ENCODE data around the gene ZBTB22.

Gene ZBTB22

DNA sequence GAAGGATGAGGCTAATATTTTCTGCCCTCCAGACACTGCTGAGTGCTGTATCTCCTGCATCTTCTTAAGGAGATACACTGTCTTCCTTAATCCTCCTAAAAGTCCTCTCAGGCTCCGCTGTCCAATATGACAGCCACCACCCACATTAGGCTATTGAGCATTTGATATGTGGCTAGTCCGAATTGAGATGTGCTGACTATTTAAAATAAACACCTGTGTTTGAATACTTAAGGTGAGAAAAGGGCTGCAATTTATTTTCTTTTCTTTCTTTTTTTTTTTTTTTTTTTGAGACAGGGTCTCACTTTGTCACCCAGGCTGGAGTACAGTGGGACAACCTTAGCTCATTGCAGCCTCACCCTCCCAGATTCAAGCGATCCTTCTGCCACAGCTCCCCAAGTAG, 15.7 kb downstream of the ZBTB22 start:
- no peaks in the 10 kb centered on the region for H3K9me3 ChIP-seq (ENCODE audit: control insufficient read depth, low read length)
- H2BK15ac ChIP-seq (ENCODE audit: low read depth, poor library complexity, severe bottlenecking): no peak overlapping the region
- peak overlapping the region; percentile 22 for H3K9ac ChIP-seq (ENCODE audit: low read length)
- H3K23ac ChIP-seq (ENCODE audit: low read length in 2 of 2): no peak overlapping the region
- H3K14ac ChIP-seq (ENCODE audit: low read length in 2 of 2): no peak overlapping the region
- H3K27me3 ChIP-seq (ENCODE audit: control insufficient read depth in 1 of 2, insufficient read depth in 1 of 2, low read length in 2 of 2): no peaks in the 10 kb centered on the region
- no peak for DNase-seq
- H2BK5ac ChIP-seq (ENCODE audit: low read depth, low read length, poor library complexity, severe bottlenecking): no peak overlapping the region
- H2BK12ac ChIP-seq (ENCODE audit: low read length in 2 of 2): no peak overlapping the region
- no peak overlapping the region for H4K8ac ChIP-seq (ENCODE audit: low read length)
- H3K4me1 ChIP-seq (ENCODE audit: control insufficient read depth, insufficient read depth, low read depth, low read length): peaks cover 16% of the 10 kb centered on the region
- WGBS: 100% methylated on average over 1 of the region's 3 CpGs
- H2BK120ac ChIP-seq (ENCODE audit: low read depth, low read length): no peak overlapping the region
- no peak overlapping the region for H3K4ac ChIP-seq (ENCODE audit: low read depth in 1 of 2, low read length in 2 of 2)
- H3K4me2 ChIP-seq (ENCODE audit: low read length, poor library complexity, severe bottlenecking): no peak overlapping the region
- no peak overlapping the region for H2AFZ ChIP-seq (ENCODE audit: low read depth, low read length)
- no peak overlapping the region for H3K4me3 ChIP-seq (ENCODE audit: insufficient read depth in 1 of 2, low read depth in 1 of 2, low read length in 2 of 2)
- H3K36me3 ChIP-seq (ENCODE audit: control insufficient read depth in 1 of 2, insufficient read depth in 2 of 2, low read depth in 1 of 2, low read length in 2 of 2): peaks cover 26 to 46% of the 10 kb centered on the region in 2 experiments
- H3K18ac ChIP-seq (ENCODE audit: low read depth in 1 of 2, low read length in 2 of 2): no peak overlapping the region
- H2AK5ac ChIP-seq (ENCODE audit: low read length, severe bottlenecking): no peak overlapping the region
- peaks cover 29% of the 10 kb centered on the region for H3K79me1 ChIP-seq (replicated peaks; ENCODE audit: low read length, poor library complexity, severe bottlenecking)
- no peak overlapping the region for H4K91ac ChIP-seq (ENCODE audit: low read length)
- H3K27ac ChIP-seq (ENCODE audit: low read length, poor library complexity, severe bottlenecking): no peak overlapping the region

DNA sequence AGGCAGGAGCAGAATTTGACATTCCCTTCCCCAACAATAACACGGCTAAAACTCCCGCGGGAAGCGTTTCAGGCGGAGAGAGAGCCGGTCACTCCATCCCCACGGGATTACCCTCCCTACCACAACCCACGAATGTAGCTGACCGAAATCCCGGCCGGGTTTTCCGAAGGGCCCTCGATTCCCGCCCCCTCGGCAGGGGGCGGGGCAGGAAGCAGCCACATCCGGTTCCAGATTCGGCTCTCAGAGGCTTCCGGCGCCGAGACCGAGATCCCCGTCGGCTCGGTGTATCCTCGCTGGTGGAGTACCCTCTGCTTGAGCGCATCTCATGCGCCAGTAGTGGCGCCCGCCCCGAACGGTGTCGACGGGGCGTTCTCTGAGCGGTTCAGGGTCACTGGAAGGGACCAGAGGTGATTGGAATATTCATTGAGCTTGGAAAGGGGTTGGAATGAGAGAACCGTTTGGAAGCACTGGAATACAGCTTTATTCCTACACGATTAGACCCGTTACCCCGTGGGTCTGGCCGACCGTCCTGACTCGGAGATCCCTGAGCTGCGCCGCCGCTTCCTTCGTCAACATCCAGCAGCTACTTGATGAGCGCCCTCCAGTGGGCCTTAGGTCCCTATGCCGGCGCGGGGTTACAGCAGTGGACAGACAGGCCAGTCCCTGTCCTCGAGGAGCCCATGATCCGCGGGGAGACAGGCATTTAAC, 18.2 kb downstream of the ZBTB22 start:
- Histone ChIP-seq H3K4me3 (ENCODE audit: insufficient read depth in 1 of 2, low read depth in 1 of 2, low read length in 2 of 2) (peak overlapping the region; percentile 89 to 90), H4K8ac (ENCODE audit: low read length) (peak overlapping the region; percentile 95), H3K4me2 (ENCODE audit: low read length, poor library complexity, severe bottlenecking) (peak overlapping the region; percentile 74), H3K9ac (ENCODE audit: low read length) (peak overlapping the region; percentile 99), H3K27me3 (ENCODE audit: control insufficient read depth in 1 of 2, insufficient read depth in 1 of 2, low read length in 2 of 2) (no peaks in the 10 kb centered on the region), H3K18ac (ENCODE audit: low read depth in 1 of 2, low read length in 2 of 2) (peak overlapping the region; percentile 91 to 98), H3K27ac (ENCODE audit: low read length, poor library complexity, severe bottlenecking) (peak overlapping the region; percentile 99), H3K23ac (ENCODE audit: low read length in 2 of 2) (peak overlapping the region; percentile 51 to 99), H3K9me3 (ENCODE audit: control insufficient read depth, low read length) (no peaks in the 10 kb centered on the region), H2BK12ac (ENCODE audit: low read length in 2 of 2) (peak overlapping the region; percentile 32 to 38), H2BK5ac (ENCODE audit: low read depth, low read length, poor library complexity, severe bottlenecking) (peak overlapping the region; percentile 84), H2BK15ac (ENCODE audit: low read depth, poor library complexity, severe bottlenecking) (peak overlapping the region; percentile 96), H4K91ac (ENCODE audit: low read length) (peak overlapping the region; percentile 91), H3K36me3 (ENCODE audit: control insufficient read depth in 1 of 2, insufficient read depth in 2 of 2, low read depth in 1 of 2, low read length in 2 of 2) (peaks cover 32 to 45% of the 10 kb centered on the region in 2 experiments), H2AK5ac (ENCODE audit: low read length, severe bottlenecking) (peak overlapping the region; percentile 85), H3K79me1 (replicated peaks; ENCODE audit: low read length, poor library complexity, severe bottlenecking) (peaks cover 34% of the 10 kb centered on the region), H3K4ac (ENCODE audit: low read depth in 1 of 2, low read length in 2 of 2) (peak overlapping the region; percentile 76 to 97), H2BK120ac (ENCODE audit: low read depth, low read length) (peak overlapping the region; percentile 89), H3K14ac (ENCODE audit: low read length in 2 of 2) (peak overlapping the region; percentile 59 to 96), H3K4me1 (ENCODE audit: control insufficient read depth, insufficient read depth, low read depth, low read length) (peaks cover 17% of the 10 kb centered on the region), H2AFZ (ENCODE audit: low read depth, low read length) (no peak overlapping the region)
- peak; percentile 97 for DNase-seq
- under 1% methylated on average over 53 of the region's 54 CpGs for WGBS

- Histone ChIP-seq H2AK5ac (ENCODE audit: low read length, severe bottlenecking) (peak within 1 kb of the TSS; percentile 85), H3K14ac (ENCODE audit: low read length in 2 of 2) (peak within 1 kb of the TSS; percentile 59 to 96), H3K36me3 (ENCODE audit: control insufficient read depth in 1 of 2, insufficient read depth in 2 of 2, low read depth in 1 of 2, low read length in 2 of 2) (peaks cover 28 to 45% of the 10 kb centered on the region in 2 experiments), H2BK5ac (ENCODE audit: low read depth, low read length, poor library complexity, severe bottlenecking) (peak within 1 kb of the TSS; percentile 84), H3K23ac (ENCODE audit: low read length in 2 of 2) (peak within 1 kb of the TSS; percentile 51 to 99), H3K4me3 (ENCODE audit: insufficient read depth in 1 of 2, low read depth in 1 of 2, low read length in 2 of 2) (peak within 1 kb of the TSS; percentile 89 to 90), H2BK120ac (ENCODE audit: low read depth, low read length) (peak within 1 kb of the TSS; percentile 89), H2AFZ (ENCODE audit: low read depth, low read length) (no peak within 1 kb of the TSS), H3K27me3 (ENCODE audit: control insufficient read depth in 1 of 2, insufficient read depth in 1 of 2, low read length in 2 of 2) (no peaks in the 10 kb centered on the region), H2BK12ac (ENCODE audit: low read length in 2 of 2) (peak within 1 kb of the TSS; percentile 38 to 43), H4K8ac (ENCODE audit: low read length) (peak within 1 kb of the TSS; percentile 95), H2BK15ac (ENCODE audit: low read depth, poor library complexity, severe bottlenecking) (peak within 1 kb of the TSS; percentile 96), H4K91ac (ENCODE audit: low read length) (peak within 1 kb of the TSS; percentile 91), H3K4me2 (ENCODE audit: low read length, poor library complexity, severe bottlenecking) (peak within 1 kb of the TSS; percentile 93), H3K18ac (ENCODE audit: low read depth in 1 of 2, low read length in 2 of 2) (peak within 1 kb of the TSS; percentile 91 to 98), H3K4ac (ENCODE audit: low read depth in 1 of 2, low read length in 2 of 2) (peak within 1 kb of the TSS; percentile 76 to 97), H3K9ac (ENCODE audit: low read length) (peak within 1 kb of the TSS; percentile 99), H3K79me1 (replicated peaks; ENCODE audit: low read length, poor library complexity, severe bottlenecking) (peaks cover 29% of the 10 kb centered on the region), H3K4me1 (ENCODE audit: control insufficient read depth, insufficient read depth, low read depth, low read length) (peaks cover 17% of the 10 kb centered on the region), H3K27ac (ENCODE audit: low read length, poor library complexity, severe bottlenecking) (peak within 1 kb of the TSS; percentile 99), H3K9me3 (ENCODE audit: control insufficient read depth, low read length) (no peaks in the 10 kb centered on the region)
- peak; percentile 72 for DNase-seq
- WGBS: 0% methylated on average over 12 of the region's 34 CpGs
These were observed 18.7 kb downstream of the ZBTB22 start, which contains the start of gene RGL2 for GRCh38 chr6:33298773-33299236. TSS of gene RGL2 (minus strand) at chr6:33298942. CDS start at chr6:33298610, 332 bp downstream.

All from mesenchymal stem cell (in vitro differentiated cells and primary cell).